Uterus (tissue), 4 donors: ENCODE results near the gene ILK. TPM values are rescaled to one million over a fixed set of nuclear protein-coding genes. Genes with fewer than 3 reads are reported as not detected.

Experiments
- DNase-seq, 2 donors: peaks; one replicate each; pipeline ENCODE4 v3.0.0-alpha.2; 2019 to 2020
- H3K27ac ChIP-seq, 2 donors: fragments of 200-600 bp; sonication (generic); 1 replicate in 1 of 2; 2 replicates in 1 of 2; pipeline ENCODE4 v1.5.1; 2016 to 2018
- H3K27me3 ChIP-seq, 2 donors: fragments of 200-600 bp; sonication (generic); one replicate each; pipeline ENCODE4 v1.5.1; 2018 to 2019; ENCODE audit warnings: control low read depth in 1 of 2
- H3K36me3 ChIP-seq, 2 donors: fragments of 200-600 bp; sonication (generic); one replicate each; pipeline ENCODE4 v1.5.1; 2019; ENCODE audit warnings: control low read depth in 1 of 2
- H3K4me1 ChIP-seq, 2 donors: fragments of 200-600 bp; sonication (generic); one replicate each; pipeline ENCODE4 v1.5.1; 2018 to 2019; ENCODE audit warnings: control low read depth in 1 of 2
- H3K4me3 ChIP-seq, 2 donors: fragments of 200-600 bp; sonication (generic); 1 replicate in 1 of 2; 2 replicates in 1 of 2; pipeline ENCODE4 v1.5.1; 2018 to 2019; ENCODE audit warnings: mild to moderate bottlenecking in 1 of 2
- H3K9me3 ChIP-seq, 2 donors: fragments of 200-600 bp; sonication (generic); one replicate each; pipeline ENCODE4 v1.5.1; 2019; ENCODE audit warnings: control low read depth in 1 of 2
- POLR2A ChIP-seq, 2 donors: fragments of 450-650 bp; IDR thresholded peaks; one replicate each; pipeline ENCODE4 v1.6.1; 2016; ENCODE audit warnings: antibody characterized with exemption in 2 of 2, mild to moderate bottlenecking in 1 of 2, moderate library complexity in 1 of 2
- intact Hi-C: fragments of 100-400 bp; cut with DNase I; formaldehyde crosslinking; loops from one replicate; pipeline ENCODE4 v1.15.1; 2023; ENCODE audit warnings: low total_unique reads
- total RNA-seq, 4 donors: library from RNA; depleted of rRNA in 3 of 4; stranded (reverse); fragments of >200 nt in 3 of 4; gene quantifications; one replicate each; pipeline versions ENCODE4 v1.1.0 to v1.2.4, GENCODE V29; 2014 to 2023
- TF ChIP-seq, protein P1 (sequence below), 4 experiments: fragments of 200-600 bp in 2 of 4; fragments of 450-650 bp in 2 of 4; sonication (generic) in 2 of 4; IDR thresholded peaks; one replicate each; pipeline ENCODE4 v1.5.1; 2016 to 2019; ENCODE audit warnings: antibody characterized with exemption in 4 of 4, mild to moderate bottlenecking in 2 of 4, moderate library complexity in 1 of 4
- donor health status: DM: yes; HTN: yes; CAD: no.

Gene ILK
- total RNA-seq, 4 donors from 2014 or later = 205 to 336 (median 279) TPM

DNA sequence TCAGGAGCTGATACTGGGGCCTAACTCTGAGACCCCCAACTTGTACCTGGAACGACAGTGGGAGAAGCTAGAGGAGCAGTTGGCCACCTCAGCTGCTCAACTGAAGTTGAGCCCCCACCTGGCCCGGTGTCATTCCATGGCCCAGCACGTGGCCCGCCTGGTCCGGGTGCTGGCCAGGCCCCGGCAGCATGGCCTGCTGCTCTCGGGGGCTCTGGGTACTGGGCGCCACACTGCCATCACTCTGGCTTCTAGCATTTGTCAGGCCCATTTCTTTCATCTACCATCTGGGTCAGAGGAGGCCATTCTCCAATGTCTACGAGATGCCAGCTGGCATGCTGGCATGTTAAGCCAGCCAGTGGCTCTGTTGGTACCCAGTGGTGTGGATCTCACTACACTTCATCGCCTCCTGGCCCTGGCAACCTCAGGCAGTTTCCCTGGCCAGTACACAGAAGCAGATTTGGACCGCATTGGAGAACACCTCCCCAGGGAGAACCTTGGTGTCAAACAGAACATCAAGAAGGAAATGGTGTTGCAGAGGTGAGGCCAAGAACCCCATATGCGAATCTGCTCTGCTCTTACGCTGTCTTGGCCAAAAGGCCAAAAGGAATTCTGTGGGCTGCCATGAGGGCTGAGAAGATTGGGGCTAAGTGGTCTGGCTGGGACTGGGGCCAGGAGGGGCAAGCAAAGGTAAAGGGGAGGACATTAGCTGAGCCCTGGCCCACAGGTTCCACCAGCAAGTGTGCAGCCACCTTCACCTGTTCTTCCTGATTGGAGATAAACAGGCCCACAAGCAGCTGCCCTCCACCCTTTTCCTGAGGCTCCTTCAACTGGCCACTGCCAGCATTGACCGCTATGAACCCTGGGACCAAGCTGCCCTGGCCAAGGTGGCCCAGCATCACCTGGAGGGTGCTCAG lies 45.6 kb upstream of the ILK start:
- H3K27me3 ChIP-seq = no peaks in the 10 kb centered on the region
- H3K4me3 ChIP-seq = no peak overlapping the region
- intact Hi-C loops = no loop called here
- H3K27ac ChIP-seq = no peak overlapping the region
- no peaks in the 10 kb centered on the region for H3K9me3 ChIP-seq
- DNase-seq = no peak
- peaks cover 0 to under 1% of the 10 kb centered on the region in 2 donors for H3K4me1 ChIP-seq
- no peak for TF ChIP-seq POLR2A (IDR thresholded peaks at IDR 0.05)
- TF ChIP-seq, protein P1, sequence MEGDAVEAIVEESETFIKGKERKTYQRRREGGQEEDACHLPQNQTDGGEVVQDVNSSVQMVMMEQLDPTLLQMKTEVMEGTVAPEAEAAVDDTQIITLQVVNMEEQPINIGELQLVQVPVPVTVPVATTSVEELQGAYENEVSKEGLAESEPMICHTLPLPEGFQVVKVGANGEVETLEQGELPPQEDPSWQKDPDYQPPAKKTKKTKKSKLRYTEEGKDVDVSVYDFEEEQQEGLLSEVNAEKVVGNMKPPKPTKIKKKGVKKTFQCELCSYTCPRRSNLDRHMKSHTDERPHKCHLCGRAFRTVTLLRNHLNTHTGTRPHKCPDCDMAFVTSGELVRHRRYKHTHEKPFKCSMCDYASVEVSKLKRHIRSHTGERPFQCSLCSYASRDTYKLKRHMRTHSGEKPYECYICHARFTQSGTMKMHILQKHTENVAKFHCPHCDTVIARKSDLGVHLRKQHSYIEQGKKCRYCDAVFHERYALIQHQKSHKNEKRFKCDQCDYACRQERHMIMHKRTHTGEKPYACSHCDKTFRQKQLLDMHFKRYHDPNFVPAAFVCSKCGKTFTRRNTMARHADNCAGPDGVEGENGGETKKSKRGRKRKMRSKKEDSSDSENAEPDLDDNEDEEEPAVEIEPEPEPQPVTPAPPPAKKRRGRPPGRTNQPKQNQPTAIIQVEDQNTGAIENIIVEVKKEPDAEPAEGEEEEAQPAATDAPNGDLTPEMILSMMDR (IDR thresholded peaks at IDR 0.05) = no peak
- no peaks in the 10 kb centered on the region for H3K36me3 ChIP-seq

DNA sequence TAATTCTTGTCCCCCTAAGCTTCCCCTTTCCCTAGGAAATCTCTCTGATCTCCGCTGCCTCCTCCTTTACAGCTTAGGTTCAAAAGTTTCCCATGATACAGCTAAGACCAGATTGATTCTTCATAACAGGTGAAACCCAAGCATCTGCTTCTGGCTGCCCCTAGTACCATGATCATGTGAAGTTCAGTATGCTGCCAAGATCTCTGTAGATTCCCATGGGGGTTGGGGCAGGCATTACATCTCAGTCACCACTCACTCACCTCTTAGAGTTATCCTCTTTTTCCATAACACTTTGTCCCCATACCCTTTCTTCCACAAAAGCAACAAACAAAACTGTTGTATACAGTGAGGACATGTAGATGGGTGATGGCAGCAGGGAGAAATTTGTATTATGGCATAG lies 44.2 kb upstream of the ILK start:
- Histone ChIP-seq H3K27me3 (no peaks in the 10 kb centered on the region), H3K4me3 (no peak overlapping the region), H3K36me3 (no peaks in the 10 kb centered on the region), H3K4me1 (no peaks in the 10 kb centered on the region), H3K27ac (no peak overlapping the region), H3K9me3 (no peaks in the 10 kb centered on the region)
- no peak for DNase-seq
- intact Hi-C loops = no loop called here
- no peak for TF ChIP-seq POLR2A (IDR thresholded peaks at IDR 0.05)
- TF ChIP-seq, protein P1 (IDR thresholded peaks at IDR 0.05) = no peak

DNA sequence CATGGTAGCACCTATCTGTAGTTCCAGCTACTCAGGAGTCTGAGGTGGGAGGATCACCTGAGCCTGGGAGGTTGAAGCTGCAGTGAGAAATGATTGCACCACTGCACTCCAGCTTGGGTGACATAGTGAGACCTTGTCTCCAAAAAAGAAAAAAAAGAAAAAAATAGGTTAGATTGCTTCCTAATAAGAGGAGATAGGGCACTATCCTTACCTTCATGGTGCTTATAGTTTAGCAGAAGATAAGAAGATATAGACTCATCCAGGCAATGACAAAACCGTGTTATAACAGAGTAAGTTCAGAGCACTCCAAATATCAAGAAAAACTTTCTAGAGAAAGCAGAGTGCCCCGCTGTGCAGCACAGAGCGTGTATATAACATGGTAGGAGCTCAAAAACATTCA lies 42.3 kb upstream of the ILK start:
- no peak for DNase-seq
- no peak overlapping the region for H3K27ac ChIP-seq
- intact Hi-C loops = no loop called here

DNA sequence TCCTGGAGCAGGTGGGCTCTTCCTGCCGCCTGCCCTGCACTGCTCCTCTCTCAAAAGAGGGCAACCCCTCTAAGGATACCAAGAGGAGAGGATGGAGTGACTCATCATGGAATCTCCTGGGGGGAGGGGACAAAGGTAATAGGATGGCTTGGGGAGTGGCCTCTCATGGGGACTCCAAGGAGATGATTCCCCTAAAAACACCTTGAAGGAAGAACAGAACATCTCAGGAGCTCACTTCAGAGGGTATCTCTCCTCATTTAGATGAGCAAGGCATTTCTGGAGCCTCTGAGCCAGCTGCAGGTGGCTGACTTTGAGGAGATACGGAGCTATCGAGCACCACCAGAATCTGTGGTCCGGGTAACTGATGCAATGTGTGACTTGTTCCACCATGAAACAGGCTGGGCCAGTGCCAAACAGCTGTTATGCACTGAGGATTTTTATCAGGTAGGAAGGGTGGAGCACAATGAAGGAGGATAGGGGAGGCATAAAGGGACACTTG lies 40.4 kb upstream of the ILK start:
- Histone ChIP-seq H3K4me1 (no peaks in the 10 kb centered on the region), H3K27ac (no peak overlapping the region), H3K36me3 (no peaks in the 10 kb centered on the region), H3K27me3 (no peaks in the 10 kb centered on the region), H3K4me3 (no peak overlapping the region), H3K9me3 (no peaks in the 10 kb centered on the region)
- no peak for DNase-seq
- TF ChIP-seq, protein P1 (IDR thresholded peaks at IDR 0.05) = no peak
- no peak for TF ChIP-seq POLR2A (IDR thresholded peaks at IDR 0.05)
- intact Hi-C loops = no loop called here

More for the DNA sequence above, 42.3 kb upstream of the ILK start:
- H3K4me3 ChIP-seq = no peak overlapping the region
- H3K27me3 ChIP-seq = no peaks in the 10 kb centered on the region
- no peaks in the 10 kb centered on the region for H3K4me1 ChIP-seq
- H3K36me3 ChIP-seq = no peaks in the 10 kb centered on the region
- H3K9me3 ChIP-seq = no peaks in the 10 kb centered on the region
- no peak for TF ChIP-seq POLR2A (IDR thresholded peaks at IDR 0.05)
- TF ChIP-seq, protein P1 (IDR thresholded peaks at IDR 0.05) = no peak

DNA sequence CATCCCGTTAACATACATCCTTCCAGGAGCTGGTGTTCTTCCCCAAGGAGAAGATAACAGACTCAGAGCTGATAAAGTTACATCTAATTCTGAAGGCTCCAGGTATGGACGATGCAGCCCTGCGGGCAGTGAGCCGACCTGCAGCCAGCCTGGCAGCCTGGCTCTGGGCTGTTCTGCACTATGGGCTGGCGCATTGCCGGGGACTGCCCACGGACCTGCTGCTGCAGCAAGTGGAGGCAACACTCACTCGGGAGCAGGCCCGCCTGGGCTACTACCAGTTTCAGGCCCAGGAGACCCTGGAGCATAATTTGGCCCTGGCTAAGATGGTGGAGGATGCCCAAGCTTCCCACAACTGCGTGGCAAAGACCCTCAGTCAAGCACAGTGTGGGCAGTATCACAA lies 39.9 kb upstream of the ILK start:
- intact Hi-C loops = no loop called here
- no peaks in the 10 kb centered on the region for H3K36me3 ChIP-seq
- DNase-seq = no peak
- H3K4me3 ChIP-seq = no peak overlapping the region
- H3K4me1 ChIP-seq = no peaks in the 10 kb centered on the region
- TF ChIP-seq, protein P1 (IDR thresholded peaks at IDR 0.05) = no peak
- no peak for TF ChIP-seq POLR2A (IDR thresholded peaks at IDR 0.05)
- no peaks in the 10 kb centered on the region for H3K27me3 ChIP-seq
- H3K27ac ChIP-seq = no peak overlapping the region
- no peaks in the 10 kb centered on the region for H3K9me3 ChIP-seq
